GM12878 (cell line): ENCODE results near the gene IMMP2L. TPM values are rescaled to one million over a fixed set of nuclear protein-coding genes. Genes with fewer than 3 reads are reported as not detected.

Experiments
- ATAC-seq: fragments of 200-7000 bp; cut with Tn5 transposase; 3 replicates; pipeline ENCODE4 v1.9.1; 2020; ENCODE audit warnings: mild to moderate bottlenecking, moderate library complexity
- BruUV-seq: library from RNA; stranded (reverse); fragments of 400-500 nt; replicated peaks from 2 replicates; lab custom pipeline; 2021; lab: Mats Ljungman, UMichigan
- CTCF ChIA-PET: fragments of 300-600 bp; sonication (Branson Sonifier 250); formaldehyde crosslinking; extraction: SDS; loops from one replicate; lab custom pipeline; 2021; ENCODE audit warnings: inconsistent platforms; lab: Yijun Ruan, JAX
- POLR2A ChIA-PET: fragments of 350-600 bp; formaldehyde crosslinking; extraction: SDS; loops from one replicate; lab custom pipeline; 2021; ENCODE audit warnings: inconsistent platforms; lab: Charles Lee
- RAD21 ChIA-PET: fragments of 300-600 bp; sonication (Branson Sonifier 250); formaldehyde crosslinking; loops from one replicate; lab custom pipeline; 2023; ENCODE audit warnings: antibody characterized with exemption; ENCODE audit not compliant: unreplicated experiment; lab: Charles Lee
- SMC1A ChIA-PET: fragments of 300-600 bp; sonication (Branson Sonifier 250); formaldehyde crosslinking; loops from one replicate; lab custom pipeline; 2023; ENCODE audit not compliant: unreplicated experiment, uncharacterized antibody; lab: Charles Lee
- DNase-seq: peaks from one replicate; pipeline ENCODE4 v3.0.0-alpha.2; 2011; ENCODE audit warnings: low read depth, low spot score
- FAIRE-seq: peaks from 3 replicates; lab custom pipeline; 2011; peaks lifted over from hg19 to GRCh38; lab: Jason Lieb, UNC
- H2AFZ ChIP-seq: 2 replicates; pipeline ENCODE4 v1.6.0; 2011; ENCODE audit warnings: low read depth, low read length, control low read depth; ENCODE audit not compliant: control insufficient read depth
- H3K27ac ChIP-seq: 2 replicates; pipeline ENCODE4 v1.5.1; 2011; ENCODE audit warnings: control low read depth; ENCODE audit not compliant: control insufficient read depth, insufficient read depth
- H3K27me3 ChIP-seq, 2 experiments: replicated peaks in 1 of 2; 2 replicates each; pipeline versions ENCODE4 v1.6.0 to v1.6.1; 2011; ENCODE audit warnings: low read length in 1 of 2; ENCODE audit not compliant: control insufficient read depth in 2 of 2, insufficient read depth in 2 of 2
- H3K36me3 ChIP-seq, 2 experiments: 2 replicates each; pipeline ENCODE4 v1.5.1; 2011; ENCODE audit warnings: low read length in 1 of 2; ENCODE audit not compliant: control insufficient read depth in 2 of 2, insufficient read depth in 2 of 2
- H3K4me1 ChIP-seq: 2 replicates; pipeline ENCODE4 v1.6.1; 2011; ENCODE audit warnings: mild to moderate bottlenecking, low read length, moderate library complexity, mixed read lengths; ENCODE audit not compliant: control insufficient read depth, insufficient read depth
- H3K4me2 ChIP-seq: 2 replicates; pipeline ENCODE4 v1.6.0; 2011; ENCODE audit warnings: control low read depth; ENCODE audit not compliant: control insufficient read depth, insufficient read depth
- H3K4me3 ChIP-seq: fragments of 200-600 bp; sonication (generic); 2 replicates; pipeline ENCODE4 v1.5.1; 2016
- H3K79me2 ChIP-seq: 2 replicates; pipeline ENCODE4 v1.6.0; 2011; ENCODE audit warnings: low read length; ENCODE audit not compliant: control insufficient read depth, insufficient read depth
- H3K9ac ChIP-seq: 2 replicates; pipeline ENCODE4 v1.8.0; 2011; ENCODE audit warnings: low read length, control low read depth, mixed read lengths; ENCODE audit not compliant: control insufficient read depth, insufficient read depth
- H3K9me3 ChIP-seq: replicated peaks from 3 replicates; pipeline ENCODE4 v1.5.1; 2011; ENCODE audit warnings: mild to moderate bottlenecking, low read length; ENCODE audit not compliant: control insufficient read depth, insufficient read depth
- H4K20me1 ChIP-seq: 2 replicates; pipeline ENCODE4 v1.6.0; 2011; ENCODE audit not compliant: control insufficient read depth, insufficient read depth
- ATF3 ChIP-seq: IDR thresholded peaks from 2 replicates; pipeline ENCODE4 v1.6.1; 2011; ENCODE audit warnings: low read depth, mild to moderate bottlenecking, low read length, moderate library complexity, borderline replicate concordance; ENCODE audit errors: extremely low read depth
- CBX3 ChIP-seq: fragments of 200-600 bp; sonication (generic); IDR thresholded peaks from 2 replicates; pipeline ENCODE4 v1.6.1; 2016; ENCODE audit warnings: low read depth, borderline replicate concordance
- FOXM1 ChIP-seq: IDR thresholded peaks from 2 replicates; pipeline ENCODE4 v1.6.1; 2012; ENCODE audit warnings: low read depth, mild to moderate bottlenecking, inconsistent platforms, low read length, moderate library complexity
- IKZF1 ChIP-seq: fragments of 450-650 bp; conservative IDR thresholded peaks from 2 replicates; pipeline ENCODE4 v1.6.1; 2017; ENCODE audit warnings: antibody characterized with exemption, mild to moderate bottlenecking
- NFYB ChIP-seq: IDR thresholded peaks from 2 replicates; pipeline ENCODE4 v1.6.1; 2011; ENCODE audit warnings: low read depth, mild to moderate bottlenecking, low read length, improper control_type of control experiment, moderate library complexity; ENCODE audit not compliant: insufficient read depth
- NR2C1 ChIP-seq: fragments of 450-650 bp; IDR thresholded peaks from 2 replicates; pipeline ENCODE4 v1.6.1; 2017; ENCODE audit warnings: antibody characterized with exemption, mild to moderate bottlenecking, moderate library complexity
- NRF1 ChIP-seq: conservative IDR thresholded peaks from 2 replicates; pipeline ENCODE4 v1.6.1; 2011; ENCODE audit warnings: mild to moderate bottlenecking, low read depth, low read length, improper control_type of control experiment
- RAD21 ChIP-seq: IDR thresholded peaks from 2 replicates; pipeline ENCODE4 v1.6.1; 2011; ENCODE audit warnings: mild to moderate bottlenecking, low read depth, low read length, moderate library complexity; ENCODE audit not compliant: insufficient read depth
- SUPT20H ChIP-seq: IDR thresholded peaks from 2 replicates; pipeline ENCODE4 v1.6.1; 2011; ENCODE audit warnings: low read depth, mild to moderate bottlenecking, low read length, moderate library complexity, borderline replicate concordance; ENCODE audit not compliant: control insufficient read depth
- ZBED1 ChIP-seq: IDR thresholded peaks from 2 replicates; pipeline ENCODE4 v1.6.1; 2016; ENCODE audit warnings: borderline replicate concordance
- ZBTB40 ChIP-seq: fragments of 450-650 bp; IDR thresholded peaks from 2 replicates; pipeline ENCODE4 v1.6.1; 2016; ENCODE audit warnings: mild to moderate bottlenecking, moderate library complexity, borderline replicate concordance
- WGBS: methylation state at CpG from one replicate; pipeline ENCODE4 v1.1.6; 2016; ENCODE audit warnings: low lambda C conversion rate; ENCODE audit not compliant: insufficient replicate concordance, insufficient coverage; ENCODE audit errors: missing lambda C conversion rate; 5-methylcytosine and 5-hydroxymethylcytosine counted together
- in situ Hi-C: fragments of 300-500 bp; cut with MboI; formaldehyde crosslinking; loops from 9 replicates; pipeline ENCODE4 v1.14.3; 2018; ENCODE audit warnings: mixed read lengths
- intact Hi-C: fragments of 100-400 bp; cut with micrococcal nuclease; formaldehyde crosslinking; loops from one replicate; pipeline ENCODE4 v1.14.2; 2022; ENCODE audit not compliant: unreplicated experiment
- polyA plus RNA-seq, 11 experiments: library from polyadenylated mRNA; depleted of rRNA in 4 of 11; unstranded in 6 of 11; stranded (reverse) in 5 of 11; fragments of >200 nt; fragmentation: Nextera tagmentation in 4 of 11; fragmentation: Illumina TruSeq in 1 of 11; extraction: Ambion mirVana in 4 of 11; extraction: Trizol in 1 of 11; gene quantifications; 1 replicate in 1 of 11; 2 replicates in 10 of 11; pipeline versions ENCODE4 v1.2.1 to v1.2.3, GENCODE V29; 2011 to 2016; ENCODE audit warnings: inconsistent platforms in 2 of 11, missing spikeins in 2 of 11, low read depth in 1 of 11
- total RNA-seq, 4 experiments: library from RNA; depleted of rRNA in 3 of 4; stranded (reverse); fragments of >200 nt in 3 of 4; fragmentation: Illumina TruSeq in 1 of 4; extraction: Trizol in 1 of 4; gene quantifications; 2 replicates each; pipeline versions ENCODE4 v1.2.1 to v1.2.3, GENCODE V29; 2013 to 2021
- TF ChIP-seq, protein P1 (sequence below): IDR thresholded peaks from 2 replicates; pipeline ENCODE4 v1.6.1; 2012; ENCODE audit warnings: improper control_type of control experiment, low read depth, low read length; ENCODE audit not compliant: insufficient replicate concordance

The IMMP2L gene
- total and polyA plus RNA-seq, 10 of the 15 experiments (the other 5 are each of a cell fraction or from before 2014, with no cell fraction given): 12.6 to 46.3 (median 19.6) TPM

DNA sequence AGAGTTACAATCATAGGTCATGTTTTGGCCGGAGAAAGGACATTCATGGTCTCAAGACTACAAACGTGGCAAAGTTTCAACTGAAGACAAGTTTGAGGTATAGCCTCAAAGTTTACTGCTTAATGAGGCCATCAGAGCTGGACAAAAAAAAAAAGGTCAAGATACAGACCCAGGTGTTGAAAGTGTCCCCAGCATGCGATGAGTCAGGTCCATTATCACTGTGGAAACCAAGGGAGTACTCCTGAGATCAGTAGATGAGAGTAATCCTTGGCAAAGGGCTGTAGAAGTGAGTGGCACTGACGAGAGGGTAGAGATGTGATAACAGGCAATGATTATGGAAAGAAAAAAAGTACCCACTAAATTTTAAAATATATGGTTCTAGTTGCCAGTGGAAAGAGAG, 551.5 kb downstream of the IMMP2L start:
- no peak overlapping the region for H3K4me3 ChIP-seq
- 47% methylated on average over 4 of the region's 4 CpGs for WGBS
- SMC1A ChIA-PET: interaction anchor here (1.3 kb wide), 1 partner anchor 19 kb away, joined by 4 read pairs; no protein-coding TSS in a partner anchor
- intact Hi-C loops (no loop called here), in situ Hi-C loops (no loop called here)
- POLR2A ChIA-PET: no interaction called here
- CTCF ChIA-PET: no interaction called here
- no peaks in the 10 kb centered on the region for H3K79me2 ChIP-seq
- ATAC-seq (no peak), FAIRE-seq (no peak), DNase-seq (no peak)
- no peaks in the 10 kb centered on the region for H3K36me3 ChIP-seq
- H3K4me1 ChIP-seq: peaks cover 15% of the 10 kb centered on the region
- no peak overlapping the region for H2AFZ ChIP-seq
- no peaks in the 10 kb centered on the region for H3K9me3 ChIP-seq
- BruUV-seq: no TSS peak
- no peaks in the 10 kb centered on the region for H4K20me1 ChIP-seq
- RAD21 ChIA-PET: no interaction called here
- H3K27me3 ChIP-seq: no peaks in the 10 kb centered on the region
- H3K9ac ChIP-seq: no peak overlapping the region
- H3K4me2 ChIP-seq: no peak overlapping the region
- H3K27ac ChIP-seq: no peak overlapping the region
- no peak for TF ChIP-seq ZBTB40
- TF ChIP-seq ATF3: no peak
- TF ChIP-seq SUPT20H: no peak
- TF ChIP-seq NRF1: no peak
- TF ChIP-seq RAD21: no peak
- no peak for TF ChIP-seq FOXM1
- no peak for TF ChIP-seq NR2C1
- TF ChIP-seq, protein P1, sequence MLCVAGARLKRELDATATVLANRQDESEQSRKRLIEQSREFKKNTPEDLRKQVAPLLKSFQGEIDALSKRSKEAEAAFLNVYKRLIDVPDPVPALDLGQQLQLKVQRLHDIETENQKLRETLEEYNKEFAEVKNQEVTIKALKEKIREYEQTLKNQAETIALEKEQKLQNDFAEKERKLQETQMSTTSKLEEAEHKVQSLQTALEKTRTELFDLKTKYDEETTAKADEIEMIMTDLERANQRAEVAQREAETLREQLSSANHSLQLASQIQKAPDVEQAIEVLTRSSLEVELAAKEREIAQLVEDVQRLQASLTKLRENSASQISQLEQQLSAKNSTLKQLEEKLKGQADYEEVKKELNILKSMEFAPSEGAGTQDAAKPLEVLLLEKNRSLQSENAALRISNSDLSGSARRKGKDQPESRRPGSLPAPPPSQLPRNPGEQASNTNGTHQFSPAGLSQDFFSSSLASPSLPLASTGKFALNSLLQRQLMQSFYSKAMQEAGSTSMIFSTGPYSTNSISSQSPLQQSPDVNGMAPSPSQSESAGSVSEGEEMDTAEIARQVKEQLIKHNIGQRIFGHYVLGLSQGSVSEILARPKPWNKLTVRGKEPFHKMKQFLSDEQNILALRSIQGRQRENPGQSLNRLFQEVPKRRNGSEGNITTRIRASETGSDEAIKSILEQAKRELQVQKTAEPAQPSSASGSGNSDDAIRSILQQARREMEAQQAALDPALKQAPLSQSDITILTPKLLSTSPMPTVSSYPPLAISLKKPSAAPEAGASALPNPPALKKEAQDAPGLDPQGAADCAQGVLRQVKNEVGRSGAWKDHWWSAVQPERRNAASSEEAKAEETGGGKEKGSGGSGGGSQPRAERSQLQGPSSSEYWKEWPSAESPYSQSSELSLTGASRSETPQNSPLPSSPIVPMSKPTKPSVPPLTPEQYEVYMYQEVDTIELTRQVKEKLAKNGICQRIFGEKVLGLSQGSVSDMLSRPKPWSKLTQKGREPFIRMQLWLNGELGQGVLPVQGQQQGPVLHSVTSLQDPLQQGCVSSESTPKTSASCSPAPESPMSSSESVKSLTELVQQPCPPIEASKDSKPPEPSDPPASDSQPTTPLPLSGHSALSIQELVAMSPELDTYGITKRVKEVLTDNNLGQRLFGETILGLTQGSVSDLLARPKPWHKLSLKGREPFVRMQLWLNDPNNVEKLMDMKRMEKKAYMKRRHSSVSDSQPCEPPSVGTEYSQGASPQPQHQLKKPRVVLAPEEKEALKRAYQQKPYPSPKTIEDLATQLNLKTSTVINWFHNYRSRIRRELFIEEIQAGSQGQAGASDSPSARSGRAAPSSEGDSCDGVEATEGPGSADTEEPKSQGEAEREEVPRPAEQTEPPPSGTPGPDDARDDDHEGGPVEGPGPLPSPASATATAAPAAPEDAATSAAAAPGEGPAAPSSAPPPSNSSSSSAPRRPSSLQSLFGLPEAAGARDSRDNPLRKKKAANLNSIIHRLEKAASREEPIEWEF: no peak
- no peak for TF ChIP-seq IKZF1
- no peak for TF ChIP-seq ZBED1
- TF ChIP-seq CBX3: no peak
- TF ChIP-seq NFYB: no peak
